OCI-LY7 (cell line): Measurements from ENCODE around the gene SLC22A6.

Source experiments
- CTCF ChIP-seq: fragments of 200-600 bp; sonication (generic); conservative IDR thresholded peaks from 2 replicates; pipeline ENCODE4 v1.5.1; 2014; ENCODE audit warnings: mild to moderate bottlenecking, antibody characterized with exemption, low read length, moderate library complexity, mixed read lengths
- EZH2phosphoT487 ChIP-seq: fragments of 200-600 bp; sonication (generic); IDR thresholded peaks from 2 replicates; pipeline ENCODE4 v1.6.1; 2018; ENCODE audit warnings: low read depth, borderline replicate concordance, mild to moderate bottlenecking, mixed run types, antibody characterized with exemption, low read length, moderate library complexity, mixed read lengths

GRCh38 chr11:62928011-62928410 is 56.8 kb downstream of the SLC22A6 start:
- TF ChIP-seq EZH2phosphoT487 (no peak), CTCF (no peak)
